HG02870 (cell line): ENCODE measurements around the gene UBE2D4.
"Not testable (repeated sequence)": the region's sequence is repeated elsewhere in the genome, so short reads cannot be mapped to it uniquely, and the experiment has no call there.

Experiments
- ATAC-seq: cut with Tn5 transposase; IDR thresholded peaks from one replicate; pipeline ENCODE4 v1.9.1; 2021; ENCODE audit warnings: mild to moderate bottlenecking, moderate library complexity; ENCODE audit not compliant: unreplicated experiment

UBE2D4 gene

GRCh38 chr7:43960933-43961332, 34.7 kb downstream of the UBE2D4 start:
- ATAC-seq: no peak

GRCh38 chr7:43966392-43966791, 40.2 kb downstream of the UBE2D4 start:
- ATAC-seq: not testable (repeated sequence)

GRCh38 chr7:43968172-43969040, 42.2 kb downstream of the UBE2D4 start:
- not testable (repeated sequence) for ATAC-seq

GRCh38 chr7:43969586-43969985, 43.4 kb downstream of the UBE2D4 start:
- ATAC-seq: not testable (repeated sequence)

- not testable (repeated sequence) for ATAC-seq
Measured at GRCh38 chr7:43970698-43971097, 44.5 kb downstream of the UBE2D4 start.

GRCh38 chr7:43974033-43974573, 47.9 kb downstream of the UBE2D4 start:
- ATAC-seq: not testable (repeated sequence)

GRCh38 chr7:43974725-43975482, 48.7 kb downstream of the UBE2D4 start:
- not testable (repeated sequence) for ATAC-seq

GRCh38 chr7:43977525-43977924, 51.3 kb downstream of the UBE2D4 start:
- no peak for ATAC-seq

GRCh38 chr7:43978102-43978501, 51.9 kb downstream of the UBE2D4 start:
- ATAC-seq: not testable (repeated sequence)

- ATAC-seq: not testable (repeated sequence)
Measured at GRCh38 chr7:43982848-43983247, 56.6 kb downstream of the UBE2D4 start.

GRCh38 chr7:43983736-43984135, 57.5 kb downstream of the UBE2D4 start:
- ATAC-seq: not testable (repeated sequence)

GRCh38 chr7:43985904-43986864, 59.9 kb downstream of the UBE2D4 start:
- peak; percentile 72 for ATAC-seq

- not testable (repeated sequence) for ATAC-seq
Measured at GRCh38 chr7:43987476-43987875, 61.2 kb downstream of the UBE2D4 start.

- ATAC-seq: not testable (repeated sequence)
Measured at GRCh38 chr7:43990011-43990585, 63.9 kb downstream of the UBE2D4 start.

GRCh38 chr7:43990829-43991228, 64.6 kb downstream of the UBE2D4 start:
- not testable (repeated sequence) for ATAC-seq

- peak; percentile 97 for ATAC-seq
Measured at GRCh38 chr7:43992896-43993295, 66.7 kb downstream of the UBE2D4 start.

GRCh38 chr7:43994681-43995080, 68.4 kb downstream of the UBE2D4 start:
- ATAC-seq: not testable (repeated sequence)

- ATAC-seq: not testable (repeated sequence)
Measured at GRCh38 chr7:43997532-43997931, 71.3 kb downstream of the UBE2D4 start, which contains the start of gene SPDYE1. SPDYE1 (plus strand) TSS chr7:43997897; CDS start chr7:43999950, 2,053 bp downstream.
